Measurements from ENCODE around the gene BCORL1.

BCORL1 gene

GRCh38 chrX:129963729-129964128 lies 18.7 kb upstream of the BCORL1 start:
- no peak for DNase-seq

GRCh38 chrX:129965166-129965565 lies 17.3 kb upstream of the BCORL1 start:
- no peak for DNase-seq

- DNase-seq = no peak
These were observed 13.5 kb upstream of the BCORL1 start for GRCh38 chrX:129968968-129969367.

GRCh38 chrX:129976441-129976840 lies 6.0 kb upstream of the BCORL1 start:
- no peak for DNase-seq

- DNase-seq = no peak
These were observed 3.1 kb upstream of the BCORL1 start for GRCh38 chrX:129979207-129979920.

GRCh38 chrX:129980001-129980401 lies 2.4 kb upstream of the BCORL1 start:
- DNase-seq = no peak

- DNase-seq = no peak
These were observed 1.8 kb upstream of the BCORL1 start for GRCh38 chrX:129980540-129981199.

- DNase-seq = no peak
These were observed 1.3 kb upstream of the BCORL1 start for GRCh38 chrX:129981200-129981553.

- no peak for DNase-seq
These were observed 609 bp upstream of the BCORL1 start for GRCh38 chrX:129981752-129982299.

GRCh38 chrX:129983575-129984110 lies 1.2 kb downstream of the BCORL1 start:
- DNase-seq = no peak

- DNase-seq = no peak
These were observed 1.9 kb downstream of the BCORL1 start for GRCh38 chrX:129984111-129984958.

GRCh38 chrX:129987871-129988270 lies 5.4 kb downstream of the BCORL1 start:
- DNase-seq = no peak

- no peak for DNase-seq
These were observed 9.7 kb downstream of the BCORL1 start for GRCh38 chrX:129992181-129992580.

GRCh38 chrX:129996120-129996519 lies 13.7 kb downstream of the BCORL1 start:
- DNase-seq = peak; percentile 63

- DNase-seq = no peak
These were observed 14.7 kb downstream of the BCORL1 start for GRCh38 chrX:129997086-129997485.

GRCh38 chrX:129998021-129998420 lies 15.6 kb downstream of the BCORL1 start:
- no peak for DNase-seq

- no peak for DNase-seq
These were observed 19.5 kb downstream of the BCORL1 start for GRCh38 chrX:130001893-130002292.

- DNase-seq = no peak
These were observed 20.1 kb downstream of the BCORL1 start for GRCh38 chrX:130002541-130002940.

GRCh38 chrX:130005089-130005807 lies 22.8 kb downstream of the BCORL1 start:
- DNase-seq = no peak

GRCh38 chrX:130009658-130010223 lies 27.3 kb downstream of the BCORL1 start:
- no peak for DNase-seq

- no peak for DNase-seq
These were observed 30.2 kb downstream of the BCORL1 start for GRCh38 chrX:130012683-130013082.

GRCh38 chrX:130013661-130014060 lies 31.2 kb downstream of the BCORL1 start:
- DNase-seq = no peak
